SKM-1 treated with dmso at 0.1 percent for 144 hours (cell line): Measurements from ENCODE around the gene RC3H2.
"Not testable (repeated sequence)": the region's sequence is repeated elsewhere in the genome, so short reads cannot be mapped to it uniquely, and the experiment has no call there.

Experiments
- DNase-seq: peaks from one replicate; lab custom pipeline; 2025; ENCODE audit not compliant: unreplicated experiment; lab: John Stamatoyannopoulos, UW

Gene RC3H2

GRCh38 chr9:122929796-122930354, 24.7 kb upstream of the RC3H2 start:
- no peak for DNase-seq

GRCh38 chr9:122923947-122924346, 18.8 kb upstream of the RC3H2 start:
- no peak for DNase-seq

GRCh38 chr9:122922713-122923112, 17.6 kb upstream of the RC3H2 start:
- no peak for DNase-seq

- no peak for DNase-seq
These were observed 13.2 kb upstream of the RC3H2 start for GRCh38 chr9:122918310-122918709.

- DNase-seq = peak; percentile 70
These were observed 8.0 kb upstream of the RC3H2 start, which contains the start of gene ZBTB6 for GRCh38 chr9:122912964-122913673. Gene ZBTB6, minus strand, starts transcription at chr9:122913323. Its CDS starts 1,251 bp downstream, at chr9:122912072.

- no peak for DNase-seq
These were observed 7.5 kb upstream of the RC3H2 start for GRCh38 chr9:122912671-122912963.

- not testable (repeated sequence) for DNase-seq
These were observed 963 bp upstream of the RC3H2 start for GRCh38 chr9:122906122-122906521.

- no peak for DNase-seq
These were observed 715 bp downstream of the RC3H2 start for GRCh38 chr9:122904466-122904822.

GRCh38 chr9:122900791-122901190, 4.4 kb downstream of the RC3H2 start:
- no peak for DNase-seq

GRCh38 chr9:122897969-122898368, 7.2 kb downstream of the RC3H2 start:
- no peak for DNase-seq

GRCh38 chr9:122888480-122888879, 16.7 kb downstream of the RC3H2 start:
- DNase-seq = no peak

GRCh38 chr9:122883125-122883524, 22.0 kb downstream of the RC3H2 start:
- no peak for DNase-seq

- no peak for DNase-seq
These were observed 25.7 kb downstream of the RC3H2 start for GRCh38 chr9:122879443-122879842.

- no peak for DNase-seq
These were observed 29.6 kb downstream of the RC3H2 start for GRCh38 chr9:122875523-122875922.

GRCh38 chr9:122867276-122867675, 37.9 kb downstream of the RC3H2 start:
- not testable (repeated sequence) for DNase-seq

- DNase-seq = no peak
These were observed 39.1 kb downstream of the RC3H2 start for GRCh38 chr9:122866079-122866478.

GRCh38 chr9:122865300-122865699, 39.9 kb downstream of the RC3H2 start:
- no peak for DNase-seq

- DNase-seq = no peak
These were observed 41.8 kb downstream of the RC3H2 start for GRCh38 chr9:122863407-122863806.

- no peak for DNase-seq
These were observed 44.6 kb downstream of the RC3H2 start for GRCh38 chr9:122860319-122861142.

GRCh38 chr9:122857815-122858214, 47.3 kb downstream of the RC3H2 start:
- DNase-seq = no peak

- DNase-seq = not testable (repeated sequence)
These were observed 52.9 kb downstream of the RC3H2 start for GRCh38 chr9:122852085-122852786.
